ENCODE measurements around the gene NAA16. TPM values are rescaled to one million over a fixed set of nuclear protein-coding genes. Genes with fewer than 3 reads are reported as not detected.

Gene NAA16
- total RNA-seq, 2 donors from 2014 or later = 11.1 to 12.6 TPM

DNA sequence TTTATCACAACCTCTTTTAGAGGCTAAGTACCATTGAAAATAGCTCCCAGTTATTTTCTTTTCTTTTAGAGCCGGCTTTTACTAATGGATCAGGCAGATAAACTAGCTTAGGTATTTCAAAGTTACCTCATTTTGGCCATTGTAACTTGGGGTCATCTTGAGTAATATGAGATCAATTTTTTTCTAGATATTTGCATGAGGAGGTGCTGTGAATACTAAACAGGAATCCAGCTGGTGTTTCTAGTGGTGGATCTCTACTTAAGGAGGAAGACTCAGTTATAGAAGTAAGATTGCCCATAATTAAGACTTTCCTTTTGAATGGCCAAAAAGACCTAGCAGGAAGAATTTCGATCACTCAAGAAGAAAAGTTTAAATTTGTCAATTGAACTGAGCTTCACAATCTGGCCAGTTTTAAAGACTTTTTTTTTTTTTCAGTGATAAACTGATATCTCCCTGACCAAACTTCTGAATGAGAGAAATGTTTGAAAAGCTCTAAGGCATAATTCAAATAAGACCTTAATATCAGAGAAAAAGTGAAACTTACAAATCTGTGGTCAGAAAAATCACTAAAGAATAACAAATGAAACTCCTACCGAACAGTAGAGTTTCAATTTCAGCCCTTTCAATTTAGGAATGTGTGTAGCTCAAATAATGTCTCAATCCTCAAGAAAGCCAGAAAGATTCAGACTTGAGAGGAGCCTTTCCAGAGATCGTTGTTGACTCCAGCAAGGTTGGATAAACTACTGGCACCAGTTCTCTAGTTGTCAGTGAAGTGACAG is 11.6 kb upstream of the NAA16 start:
- DNase-seq (no peak), ATAC-seq (no peak)
- intact Hi-C loops (cut with DNase I, micrococcal nuclease) = no loop called here

DNA sequence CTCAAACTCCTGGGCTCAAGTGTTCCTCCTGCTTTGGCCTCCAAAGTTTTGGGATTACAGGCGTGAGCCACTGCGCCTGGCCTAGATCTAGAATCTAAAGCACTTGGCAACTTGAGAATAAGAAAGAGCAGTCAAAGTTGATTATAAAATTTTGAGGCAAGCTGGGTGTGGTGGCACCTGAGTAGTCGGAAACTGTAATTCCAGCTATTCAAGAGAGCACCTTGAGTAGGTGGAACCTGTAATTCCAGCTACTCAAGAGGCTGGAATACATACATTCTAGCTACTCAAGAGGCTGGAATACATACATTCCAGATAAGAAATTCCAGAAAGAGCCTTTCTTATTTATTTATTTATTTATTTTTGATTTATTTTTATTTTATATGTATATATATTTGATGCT is 8.3 kb upstream of the NAA16 start:
- DNase-seq (no peak), ATAC-seq (no peak)
- intact Hi-C loops (cut with DNase I, micrococcal nuclease) = no loop called here

DNA sequence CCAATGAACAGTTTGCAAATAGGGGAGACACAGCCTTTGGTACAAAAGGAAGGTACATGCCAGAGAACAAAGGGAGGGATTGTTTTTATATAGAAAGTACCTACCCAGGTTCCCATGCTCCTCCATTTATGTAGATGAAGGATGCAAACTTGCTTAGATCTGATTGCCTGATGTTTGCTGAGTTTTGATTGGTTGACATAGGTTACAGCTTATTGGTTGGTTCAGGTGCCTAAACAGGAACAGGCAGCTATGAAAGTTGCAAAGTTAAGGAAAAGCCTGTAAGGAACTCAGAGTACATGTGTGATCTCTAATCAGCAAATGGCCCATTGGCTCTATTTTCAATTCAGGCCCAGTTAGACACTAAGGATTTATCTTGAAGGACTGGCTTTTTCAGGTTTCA is 6.5 kb upstream of the NAA16 start:
- DNase-seq = no peak
- intact Hi-C loops (cut with DNase I, micrococcal nuclease) = no loop called here
- no peak for ATAC-seq

DNA sequence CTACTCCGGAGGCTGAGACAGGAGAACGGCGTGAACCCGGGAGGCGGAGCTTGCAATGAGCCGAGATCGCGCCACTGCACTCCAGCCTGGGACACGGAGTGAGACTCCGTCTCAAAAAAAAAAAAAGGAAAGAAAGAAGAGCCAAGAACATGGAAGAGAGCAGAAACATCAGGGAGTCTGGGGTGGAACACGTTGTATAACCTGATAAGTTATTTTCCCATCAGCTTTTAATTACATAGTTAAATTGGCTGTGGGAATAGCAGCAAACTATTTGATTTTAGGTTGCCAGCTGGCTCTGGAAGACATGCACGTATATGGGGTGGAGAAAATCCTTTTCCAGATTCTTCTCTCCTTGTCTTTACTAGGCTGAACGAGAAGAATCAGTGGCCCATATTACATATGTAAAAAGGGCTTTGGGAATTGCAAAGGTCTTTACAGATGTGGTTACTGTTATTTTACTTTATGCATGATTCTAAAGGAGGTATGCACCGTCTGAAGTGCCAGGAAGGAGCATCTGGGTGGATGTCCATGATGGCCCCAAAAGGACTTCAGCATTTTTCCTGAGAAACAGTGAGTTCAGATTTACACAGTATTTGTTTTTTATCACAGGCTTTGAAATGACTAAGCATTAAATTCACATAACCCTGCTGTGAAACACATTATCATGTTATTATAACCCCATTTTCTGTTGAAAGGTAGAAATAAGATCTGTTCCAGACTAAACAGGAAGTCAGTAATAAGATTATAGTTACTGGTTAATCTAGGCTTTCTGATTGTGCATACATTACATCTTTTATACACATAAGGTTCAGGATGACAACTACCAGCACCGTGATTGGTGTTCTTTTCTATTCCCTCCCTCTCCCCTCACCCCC is 4.6 kb upstream of the NAA16 start:
- DNase-seq = no peak

DNA sequence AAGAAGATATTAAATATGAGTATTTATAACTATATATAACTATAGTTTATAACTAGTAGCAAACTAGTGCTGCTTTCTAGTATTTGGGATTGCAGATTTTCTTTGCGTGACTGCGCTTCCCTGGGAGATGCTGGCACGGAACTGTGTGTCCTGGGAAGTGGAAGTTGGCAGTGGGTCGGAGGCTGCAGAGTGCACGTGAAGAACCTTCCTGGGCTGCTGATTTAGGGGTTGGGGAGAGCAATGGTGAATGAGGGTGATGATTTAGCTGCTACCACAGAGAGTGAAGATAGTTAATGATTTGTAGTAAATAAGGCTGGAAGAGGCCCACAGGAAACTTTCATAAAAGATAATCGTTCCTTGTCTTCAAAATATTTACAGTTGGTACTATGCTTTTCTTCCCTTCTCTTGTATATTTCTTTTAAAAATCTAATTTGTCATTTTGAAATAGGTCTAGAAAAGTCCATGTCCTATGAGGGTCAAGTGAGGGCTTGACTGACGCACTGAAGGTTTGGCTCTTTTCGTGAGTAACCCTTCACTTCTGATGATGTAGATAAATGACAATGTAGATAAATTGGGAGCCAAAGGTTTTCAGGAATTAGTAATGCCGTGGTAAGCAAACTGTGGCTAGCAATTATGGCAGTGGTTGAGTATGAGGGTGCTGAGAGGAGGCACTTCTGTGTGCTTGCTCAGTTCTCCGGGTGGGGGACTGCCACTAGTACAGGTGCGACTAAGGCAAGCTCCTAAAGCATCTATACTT is 3.0 kb upstream of the NAA16 start:
- intact Hi-C loops (cut with DNase I, micrococcal nuclease) = no loop called here
- ATAC-seq (no peak), DNase-seq (no peak)

More for the DNA sequence above, 4.6 kb upstream of the NAA16 start:
- no peak for ATAC-seq
- intact Hi-C loops (cut with DNase I, micrococcal nuclease) = no loop called here

DNA sequence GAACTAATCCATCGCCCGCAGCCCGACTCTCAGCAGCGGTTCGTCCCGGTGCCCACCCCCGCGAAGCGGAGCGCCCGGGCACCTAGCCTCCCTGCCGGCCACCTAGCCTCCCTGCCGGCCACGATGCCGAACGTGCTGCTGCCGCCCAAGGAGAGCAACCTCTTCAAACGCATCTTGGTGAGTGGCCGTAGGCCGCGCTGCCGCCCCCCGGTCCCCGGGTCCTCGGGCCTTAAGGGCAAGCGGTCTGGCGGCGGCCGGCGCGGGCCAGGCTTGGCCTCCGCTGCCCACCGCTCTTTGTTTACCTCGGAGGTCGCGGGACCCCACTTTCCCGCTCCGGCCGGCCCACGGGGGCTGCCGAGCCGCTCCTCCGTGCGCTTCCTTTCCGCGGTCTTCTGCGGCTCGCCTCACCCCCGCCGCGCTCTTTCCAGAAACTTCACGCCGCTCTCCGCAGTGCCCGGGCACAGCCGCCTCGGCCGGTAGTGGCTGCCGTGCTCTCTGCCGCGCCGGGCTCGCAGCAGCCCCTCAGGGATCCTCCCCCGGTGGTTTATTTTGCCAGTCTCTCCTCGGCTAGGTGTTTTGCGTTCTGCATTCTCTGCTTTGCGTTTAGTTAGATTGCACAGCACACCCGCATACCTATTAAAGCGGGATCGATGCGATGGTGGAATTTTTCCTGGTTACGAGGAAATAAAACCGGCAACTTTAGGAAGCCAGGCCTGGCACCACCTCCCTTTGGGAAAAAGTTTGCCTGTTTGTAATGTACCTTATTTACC is 524 bp downstream of the NAA16 start:
- ATAC-seq (peak; percentile 75), DNase-seq (peak in 1 of 2 donors; percentile 60)
- intact Hi-C loops (cut with DNase I, micrococcal nuclease) = no loop called here

DNA sequence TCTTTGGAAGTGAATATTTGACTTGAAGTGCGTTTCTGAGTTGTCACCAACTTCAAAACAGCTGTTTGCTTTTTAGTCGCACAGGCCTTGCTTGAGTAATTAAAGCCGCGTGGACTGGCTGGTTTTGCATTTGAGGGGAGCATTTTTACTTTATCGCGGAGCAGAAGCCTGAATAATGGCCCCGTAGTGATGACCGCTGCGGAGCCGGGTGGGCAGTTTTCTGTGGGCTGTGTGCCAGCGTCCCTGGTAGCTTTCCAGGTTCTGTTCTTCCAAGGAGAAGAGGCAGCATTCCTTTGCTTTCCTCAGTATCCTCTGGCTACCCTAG is 1.1 kb downstream of the NAA16 start:
- peak in 1 of 2 donors; percentile 45 for DNase-seq
- intact Hi-C loops (cut with DNase I, micrococcal nuclease) = no loop called here
- peak; percentile 23 for ATAC-seq

DNA sequence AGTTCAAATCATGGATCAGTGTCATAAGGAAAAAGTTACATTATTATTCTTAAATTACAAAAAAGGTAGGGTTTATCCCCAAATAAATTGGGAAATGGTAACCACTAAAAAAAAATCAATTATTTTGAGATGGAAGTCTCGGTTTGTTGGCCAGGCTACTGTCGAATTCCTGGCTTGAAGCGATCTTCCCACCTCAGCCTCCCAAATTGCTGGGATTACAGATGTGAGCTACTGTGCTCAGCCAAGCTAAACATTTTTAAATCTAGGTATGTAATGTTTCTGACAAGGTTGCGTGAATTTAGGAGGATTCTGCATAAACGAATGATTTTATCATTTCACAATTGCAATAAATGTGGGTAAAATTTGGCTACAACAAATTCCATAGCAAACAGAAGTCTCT is 2.0 kb downstream of the NAA16 start:
- no peak for ATAC-seq
- intact Hi-C loops (cut with DNase I, micrococcal nuclease) = no loop called here
- DNase-seq = no peak

DNA sequence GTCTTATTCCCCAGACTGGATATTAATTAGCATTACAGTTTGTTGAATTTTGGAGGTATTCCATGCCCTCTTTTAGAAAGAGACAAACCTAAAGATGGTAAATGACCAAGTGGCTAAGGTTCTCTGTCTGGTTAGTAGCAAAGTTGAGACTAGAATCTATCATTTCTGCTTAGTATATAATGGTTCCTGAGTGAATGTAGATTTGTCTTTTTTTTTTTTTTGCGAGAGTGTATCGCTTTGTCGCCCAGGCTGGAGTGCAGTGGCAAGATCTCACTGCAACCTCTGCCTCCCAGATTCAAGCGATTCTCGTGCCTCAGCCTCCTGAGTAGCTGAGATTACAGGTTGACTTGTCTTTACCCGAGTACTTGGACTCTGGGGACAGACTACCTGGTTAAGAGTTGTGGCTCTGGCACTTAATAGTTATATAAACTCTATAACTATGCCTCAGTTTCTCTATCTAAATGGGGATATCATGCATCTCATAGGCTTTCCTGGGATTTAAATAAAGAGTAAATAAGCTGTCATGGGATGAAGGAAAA is 2.7 kb downstream of the NAA16 start:
- ATAC-seq = no peak
- intact Hi-C loops (cut with DNase I, micrococcal nuclease) = no loop called here

DNA sequence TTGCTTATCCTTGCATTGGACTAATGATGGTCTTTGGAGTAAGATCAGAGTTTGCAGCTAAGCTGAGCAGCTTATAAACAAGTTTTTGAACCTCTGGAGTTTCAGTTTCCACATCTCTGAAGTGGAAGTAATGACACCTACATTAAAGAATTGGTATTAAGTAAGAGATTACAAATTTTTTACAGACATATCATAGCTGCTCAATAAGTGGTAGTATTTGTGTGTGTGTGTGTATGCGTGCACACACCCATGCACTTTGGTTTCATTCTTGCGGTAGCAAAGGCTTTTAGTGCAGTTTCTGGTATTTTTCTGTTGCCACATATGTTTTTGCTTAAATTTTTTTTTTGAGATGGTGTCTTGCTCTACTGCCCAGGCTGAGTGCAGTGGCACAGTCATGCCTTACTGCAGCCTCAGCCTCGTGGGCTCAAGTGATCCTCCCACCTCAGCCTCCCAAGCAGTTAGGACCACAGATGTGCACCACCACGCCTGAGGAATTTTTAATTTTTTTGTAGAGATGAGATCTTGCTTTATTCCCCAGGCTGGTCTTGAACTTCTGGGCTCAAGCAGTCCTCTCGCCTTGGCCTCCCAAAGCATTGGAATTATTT is 4.5 kb downstream of the NAA16 start:
- intact Hi-C loops (cut with DNase I, micrococcal nuclease) = no loop called here
- ATAC-seq (no peak), DNase-seq (no peak)

More for the DNA sequence above, 2.7 kb downstream of the NAA16 start:
- DNase-seq = no peak

DNA sequence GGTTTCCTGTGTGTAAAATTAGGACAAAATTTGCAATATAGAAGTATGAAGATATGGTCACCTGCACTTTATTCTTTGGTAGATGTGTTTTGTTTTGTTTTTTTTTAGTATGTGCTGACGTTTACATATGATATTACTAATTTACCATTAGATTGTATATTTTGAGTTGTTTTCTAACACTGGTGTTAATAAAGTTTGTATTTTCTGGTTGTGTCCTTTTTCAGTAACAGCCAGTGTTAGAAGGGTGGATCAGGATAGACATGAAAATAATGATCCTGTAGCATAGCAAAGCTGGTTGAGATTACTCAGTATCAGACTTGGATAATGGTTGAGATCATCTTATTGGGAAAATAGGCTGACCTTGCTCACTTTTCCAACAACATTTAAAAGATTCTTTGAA is 6.2 kb downstream of the NAA16 start:
- no peak for DNase-seq
- intact Hi-C loops (cut with DNase I, micrococcal nuclease) = no loop called here
- ATAC-seq = no peak

DNA sequence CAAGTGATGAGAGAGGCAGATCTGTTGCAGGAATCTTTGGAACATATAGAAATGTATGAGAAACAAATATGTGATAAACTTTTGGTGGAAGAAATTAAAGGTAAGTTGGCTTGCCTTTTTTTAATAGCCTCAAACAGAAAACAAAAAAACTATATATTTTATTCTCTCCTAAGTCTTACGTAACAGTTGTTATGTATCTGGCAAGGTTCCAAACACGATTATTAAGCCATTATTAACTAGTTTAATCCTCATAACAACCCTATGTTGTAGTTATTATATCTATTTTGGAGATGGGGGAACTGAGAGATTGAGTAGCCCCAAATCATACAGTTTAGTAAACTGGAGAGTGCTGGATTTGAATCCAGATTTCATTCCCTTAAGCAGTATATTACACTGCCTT is 14.7 kb downstream of the NAA16 start:
- intact Hi-C loops (cut with DNase I, micrococcal nuclease) = no loop called here
- ATAC-seq = no peak
- no peak for DNase-seq

DNA sequence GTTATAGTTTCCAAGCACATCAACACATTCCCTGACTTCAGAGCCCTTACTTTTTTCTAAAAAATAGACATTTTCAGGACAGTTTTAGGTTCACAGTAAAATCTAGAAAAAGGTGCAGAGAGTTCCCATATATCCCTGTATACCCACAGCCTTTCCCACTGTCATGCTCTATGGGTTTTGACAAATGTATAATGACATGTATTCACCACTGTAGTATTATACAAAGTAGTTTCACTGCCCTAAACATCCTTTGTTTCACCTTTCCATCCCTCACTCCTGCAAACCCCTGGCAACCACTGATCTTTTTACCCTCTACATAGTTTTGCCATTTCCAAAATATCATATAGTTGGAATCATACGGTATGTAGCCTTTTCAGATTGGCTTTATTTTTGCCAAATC is 15.6 kb downstream of the NAA16 start:
- DNase-seq (no peak), ATAC-seq (no peak)
- intact Hi-C loops (cut with DNase I, micrococcal nuclease) = no loop called here

DNA sequence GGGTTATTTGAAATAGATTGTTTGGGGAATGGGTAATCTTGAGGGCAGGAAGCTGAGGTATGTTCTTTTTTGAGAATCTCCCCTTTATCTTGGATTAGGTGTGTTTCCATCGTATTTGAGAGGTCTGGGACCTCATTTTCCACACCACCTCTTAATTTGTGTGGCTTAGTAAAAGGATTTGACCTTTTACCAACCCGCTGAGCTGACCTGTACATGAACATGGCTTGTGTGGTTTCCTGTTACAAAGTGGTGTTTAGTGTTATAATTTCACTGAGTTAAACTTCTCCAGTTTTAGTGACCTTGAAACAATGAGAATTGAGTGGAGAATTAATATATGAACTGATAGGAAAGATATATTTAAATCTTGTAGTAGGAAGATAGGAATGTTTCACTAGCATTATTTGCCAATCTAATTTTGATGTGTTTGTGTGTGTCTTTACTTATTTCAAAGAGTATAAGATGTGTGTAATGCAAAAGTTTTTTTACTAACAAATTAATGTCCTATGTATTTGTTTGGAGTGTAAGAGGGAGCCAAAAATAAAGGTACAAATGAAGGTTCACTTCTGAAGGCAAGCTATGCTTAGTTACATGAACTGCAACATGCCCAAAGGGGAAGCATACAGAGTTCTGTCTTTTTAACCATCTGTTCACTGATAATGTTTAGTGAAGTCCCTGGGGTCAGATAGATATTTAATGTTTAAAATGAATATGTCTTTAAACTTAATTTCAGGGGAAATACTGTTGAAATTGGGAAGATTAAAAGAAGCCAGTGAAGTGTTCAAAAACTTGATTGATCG is 17.1 kb downstream of the NAA16 start:
- ATAC-seq (no peak), DNase-seq (no peak)
- intact Hi-C loops (cut with DNase I, micrococcal nuclease) = no loop called here

DNA sequence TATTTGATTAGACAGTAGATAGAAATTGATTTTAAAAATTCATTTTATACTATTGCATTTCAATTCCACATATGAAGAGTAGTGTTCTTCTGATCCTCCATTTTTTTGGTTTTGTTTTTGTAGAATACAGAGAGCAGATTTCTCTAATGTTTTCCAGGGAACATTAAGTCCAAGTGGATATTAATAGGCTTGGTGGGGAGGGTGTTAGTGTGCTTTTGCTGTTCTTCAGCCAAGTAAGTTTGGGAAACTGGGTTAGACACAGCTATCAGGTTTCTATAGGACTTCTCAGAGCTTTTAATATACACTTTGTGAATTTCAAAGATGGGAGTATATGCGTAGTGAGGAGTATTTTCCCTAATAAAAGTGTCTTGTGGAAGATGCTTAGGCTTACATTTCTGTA is 21.8 kb downstream of the NAA16 start:
- no peak for DNase-seq
- no peak for ATAC-seq
- intact Hi-C loops (cut with DNase I, micrococcal nuclease) = no loop called here

DNA sequence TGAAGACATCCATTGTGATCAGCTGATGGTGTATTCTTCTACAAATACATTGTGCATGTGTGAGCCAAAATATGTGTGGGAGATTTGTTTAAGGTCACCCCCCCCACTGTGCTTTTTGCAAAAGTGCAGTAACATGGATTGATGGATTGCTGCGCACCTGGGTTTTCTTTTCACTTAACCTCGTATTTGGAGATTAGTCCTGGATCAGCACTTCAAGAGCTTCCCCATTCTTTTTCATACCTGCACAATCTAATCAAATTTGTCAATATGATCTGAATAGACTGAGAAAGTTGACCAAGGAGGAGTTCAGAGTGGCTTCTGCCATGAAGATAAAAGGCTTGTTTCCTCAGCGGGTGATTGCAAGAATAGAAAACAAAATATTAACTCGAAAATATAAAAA is 23.7 kb downstream of the NAA16 start:
- ATAC-seq (no peak), DNase-seq (no peak)
- intact Hi-C loops (cut with DNase I, micrococcal nuclease) = no loop called here

DNA sequence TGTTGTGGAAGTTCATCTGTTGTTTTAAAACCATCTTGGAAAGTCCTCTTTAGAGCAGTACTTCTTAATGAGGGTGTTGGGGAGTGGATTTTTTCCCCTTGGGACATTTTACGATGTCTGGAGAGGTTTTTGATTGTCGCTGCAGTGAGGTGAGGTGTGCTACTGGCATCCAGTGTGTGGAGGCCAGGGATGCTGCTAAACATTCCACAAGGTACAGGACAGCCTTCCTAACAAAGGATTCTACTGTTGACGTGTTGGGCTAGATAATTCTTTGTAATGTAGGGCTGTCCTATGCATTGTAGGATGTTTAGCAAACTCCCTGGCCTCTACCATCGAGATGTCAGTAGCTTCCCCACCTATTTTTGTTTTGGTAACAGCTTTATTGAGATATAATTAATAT is 33.3 kb downstream of the NAA16 start:
- ATAC-seq = no peak
- no peak for DNase-seq
- intact Hi-C loops (cut with DNase I, micrococcal nuclease) = no loop called here

All from left colon (tissue), 2 donors.